ENCODE measurements around the gene DYNLT2B.
"Not testable (repeated sequence)": the region's sequence is repeated elsewhere in the genome, so short reads cannot be mapped to it uniquely, and the experiment has no call there.

The DYNLT2B gene

DNA sequence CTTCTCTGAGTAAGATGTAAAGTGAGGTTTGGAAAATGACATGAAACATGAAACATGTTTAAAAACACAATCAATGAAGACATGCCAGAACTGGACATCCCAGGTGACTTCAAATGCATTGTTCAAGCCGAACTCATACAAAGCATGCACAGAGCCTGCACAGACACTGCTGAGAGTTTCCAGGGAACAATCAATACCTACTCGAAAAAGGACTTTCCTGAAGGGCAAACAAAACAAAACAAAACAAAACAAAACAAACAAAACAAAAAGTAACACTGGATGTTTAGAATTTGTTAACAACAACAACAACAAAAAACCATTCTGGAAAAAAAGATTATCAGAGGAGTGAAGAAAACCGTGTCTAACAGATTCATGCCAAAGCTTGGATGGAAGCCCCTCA, 30.7 kb upstream of the DYNLT2B start:
- H3K4me3 ChIP-seq (ENCODE audit: insufficient read depth, low read depth, low read length): no peak overlapping the region
- WGBS, 2 experiments: 88 to 92% methylated on average over 3 of the region's 3 CpGs
- no peak overlapping the region for H3K27ac ChIP-seq (ENCODE audit: insufficient read depth, low read depth, low read length, poor library complexity, severe bottlenecking)
- no peaks in the 10 kb centered on the region for H3K9me3 ChIP-seq (ENCODE audit: control insufficient read depth, low read length)
- H3K4me1 ChIP-seq (ENCODE audit: control insufficient read depth, insufficient read depth, low read length): no peaks in the 10 kb centered on the region
- H3K27me3 ChIP-seq (ENCODE audit: control insufficient read depth, insufficient read depth, low read length, poor library complexity, severe bottlenecking): no peaks in the 10 kb centered on the region
- peaks cover 13% of the 10 kb centered on the region for H3K36me3 ChIP-seq (ENCODE audit: control insufficient read depth, insufficient read depth, low read length)

- no peak overlapping the region for H3K4me3 ChIP-seq (ENCODE audit: insufficient read depth, low read depth, low read length)
- H3K36me3 ChIP-seq (ENCODE audit: control insufficient read depth, insufficient read depth, low read length): peaks cover 9% of the 10 kb centered on the region
- WGBS, 2 experiments: 93 to 94% methylated on average over 4 of the region's 4 CpGs
Measured at GRCh38 chr3:196344663-196345062, 26.6 kb upstream of the DYNLT2B start.

GRCh38 chr3:196343917-196344316, 25.9 kb upstream of the DYNLT2B start:
- H3K27ac ChIP-seq (ENCODE audit: insufficient read depth, low read depth, low read length, poor library complexity, severe bottlenecking); H3K36me3 ChIP-seq (ENCODE audit: control insufficient read depth, insufficient read depth, low read length); H3K9me3 ChIP-seq (ENCODE audit: control insufficient read depth, low read length); H3K4me3 ChIP-seq (ENCODE audit: insufficient read depth, low read depth, low read length); H3K27me3 ChIP-seq (ENCODE audit: control insufficient read depth, insufficient read depth, low read length, poor library complexity, severe bottlenecking); H3K4me1 ChIP-seq (ENCODE audit: control insufficient read depth, insufficient read depth, low read length): not testable (repeated sequence)
- 94 to 95% methylated on average over 13 of the region's 14 CpGs for WGBS, 2 experiments

More at GRCh38 chr3:196344663-196345062, 26.6 kb upstream of the DYNLT2B start:
- H3K27me3 ChIP-seq (ENCODE audit: control insufficient read depth, insufficient read depth, low read length, poor library complexity, severe bottlenecking): no peaks in the 10 kb centered on the region
- H3K4me1 ChIP-seq (ENCODE audit: control insufficient read depth, insufficient read depth, low read length): no peaks in the 10 kb centered on the region
- no peak overlapping the region for H3K27ac ChIP-seq (ENCODE audit: insufficient read depth, low read depth, low read length, poor library complexity, severe bottlenecking)
- no peaks in the 10 kb centered on the region for H3K9me3 ChIP-seq (ENCODE audit: control insufficient read depth, low read length)

- no peak overlapping the region for H3K4me3 ChIP-seq (ENCODE audit: insufficient read depth, low read depth, low read length)
- no peaks in the 10 kb centered on the region for H3K36me3 ChIP-seq (ENCODE audit: control insufficient read depth, insufficient read depth, low read length)
- H3K27me3 ChIP-seq (ENCODE audit: control insufficient read depth, insufficient read depth, low read length, poor library complexity, severe bottlenecking): no peaks in the 10 kb centered on the region
- 91 to 95% methylated on average over 7 of the region's 7 CpGs for whole genome bisulfite sequencing, 2 experiments
- no peak overlapping the region for H3K27ac ChIP-seq (ENCODE audit: insufficient read depth, low read depth, low read length, poor library complexity, severe bottlenecking)
- no peaks in the 10 kb centered on the region for H3K9me3 ChIP-seq (ENCODE audit: control insufficient read depth, low read length)
- H3K4me1 ChIP-seq (ENCODE audit: control insufficient read depth, insufficient read depth, low read length): no peaks in the 10 kb centered on the region
Measured at GRCh38 chr3:196341137-196341536, 23.1 kb upstream of the DYNLT2B start.

GRCh38 chr3:196340466-196340865, 22.4 kb upstream of the DYNLT2B start:
- no peaks in the 10 kb centered on the region for H3K36me3 ChIP-seq (ENCODE audit: control insufficient read depth, insufficient read depth, low read length)
- no peak overlapping the region for H3K27ac ChIP-seq (ENCODE audit: insufficient read depth, low read depth, low read length, poor library complexity, severe bottlenecking)
- no peak overlapping the region for H3K4me3 ChIP-seq (ENCODE audit: insufficient read depth, low read depth, low read length)
- H3K9me3 ChIP-seq (ENCODE audit: control insufficient read depth, low read length): no peaks in the 10 kb centered on the region
- WGBS, 2 experiments: 93 to 94% methylated on average over 2 of the region's 2 CpGs
- no peaks in the 10 kb centered on the region for H3K27me3 ChIP-seq (ENCODE audit: control insufficient read depth, insufficient read depth, low read length, poor library complexity, severe bottlenecking)
- H3K4me1 ChIP-seq (ENCODE audit: control insufficient read depth, insufficient read depth, low read length): no peaks in the 10 kb centered on the region

- 91 to 92% methylated on average over 21 of the region's 21 CpGs for WGBS, 2 experiments
- H3K4me3 ChIP-seq (ENCODE audit: insufficient read depth, low read depth, low read length): no peak overlapping the region
- H3K27me3 ChIP-seq (ENCODE audit: control insufficient read depth, insufficient read depth, low read length, poor library complexity, severe bottlenecking): no peaks in the 10 kb centered on the region
- H3K4me1 ChIP-seq (ENCODE audit: control insufficient read depth, insufficient read depth, low read length): no peaks in the 10 kb centered on the region
- no peaks in the 10 kb centered on the region for H3K36me3 ChIP-seq (ENCODE audit: control insufficient read depth, insufficient read depth, low read length)
- no peak overlapping the region for H3K27ac ChIP-seq (ENCODE audit: insufficient read depth, low read depth, low read length, poor library complexity, severe bottlenecking)
- H3K9me3 ChIP-seq (ENCODE audit: control insufficient read depth, low read length): no peaks in the 10 kb centered on the region
Measured at GRCh38 chr3:196339493-196340254, 21.6 kb upstream of the DYNLT2B start.

- Histone ChIP-seq H3K36me3 (ENCODE audit: control insufficient read depth, insufficient read depth, low read length) (no peaks in the 10 kb centered on the region), H3K4me3 (ENCODE audit: insufficient read depth, low read depth, low read length) (no peak overlapping the region)
- 90 to 93% methylated on average over 6 of the region's 6 CpGs for WGBS, 2 experiments
Measured at GRCh38 chr3:196339044-196339443, 21.0 kb upstream of the DYNLT2B start.

GRCh38 chr3:196336319-196337145, 18.5 kb upstream of the DYNLT2B start:
- Histone ChIP-seq H3K27me3 (ENCODE audit: control insufficient read depth, insufficient read depth, low read length, poor library complexity, severe bottlenecking) (no peaks in the 10 kb centered on the region), H3K4me1 (ENCODE audit: control insufficient read depth, insufficient read depth, low read length) (no peaks in the 10 kb centered on the region)
- WGBS, 2 experiments: 94% methylated on average over 17 of the region's 17 CpGs

More at GRCh38 chr3:196339044-196339443, 21.0 kb upstream of the DYNLT2B start:
- no peaks in the 10 kb centered on the region for H3K4me1 ChIP-seq (ENCODE audit: control insufficient read depth, insufficient read depth, low read length)
- no peak overlapping the region for H3K27ac ChIP-seq (ENCODE audit: insufficient read depth, low read depth, low read length, poor library complexity, severe bottlenecking)
- H3K9me3 ChIP-seq (ENCODE audit: control insufficient read depth, low read length): no peaks in the 10 kb centered on the region
- H3K27me3 ChIP-seq (ENCODE audit: control insufficient read depth, insufficient read depth, low read length, poor library complexity, severe bottlenecking): no peaks in the 10 kb centered on the region

GRCh38 chr3:196335503-196335948, 17.5 kb upstream of the DYNLT2B start:
- H3K27ac ChIP-seq (ENCODE audit: insufficient read depth, low read depth, low read length, poor library complexity, severe bottlenecking): no peak overlapping the region
- no peaks in the 10 kb centered on the region for H3K4me1 ChIP-seq (ENCODE audit: control insufficient read depth, insufficient read depth, low read length)
- WGBS, 2 experiments: 86% methylated on average over 12 of the region's 12 CpGs
- no peak overlapping the region for H3K4me3 ChIP-seq (ENCODE audit: insufficient read depth, low read depth, low read length)
- no peaks in the 10 kb centered on the region for H3K36me3 ChIP-seq (ENCODE audit: control insufficient read depth, insufficient read depth, low read length)
- H3K9me3 ChIP-seq (ENCODE audit: control insufficient read depth, low read length): no peaks in the 10 kb centered on the region
- no peaks in the 10 kb centered on the region for H3K27me3 ChIP-seq (ENCODE audit: control insufficient read depth, insufficient read depth, low read length, poor library complexity, severe bottlenecking)

More at GRCh38 chr3:196336319-196337145, 18.5 kb upstream of the DYNLT2B start:
- no peaks in the 10 kb centered on the region for H3K36me3 ChIP-seq (ENCODE audit: control insufficient read depth, insufficient read depth, low read length)
- no peak overlapping the region for H3K4me3 ChIP-seq (ENCODE audit: insufficient read depth, low read depth, low read length)
- no peak overlapping the region for H3K27ac ChIP-seq (ENCODE audit: insufficient read depth, low read depth, low read length, poor library complexity, severe bottlenecking)
- no peaks in the 10 kb centered on the region for H3K9me3 ChIP-seq (ENCODE audit: control insufficient read depth, low read length)

DNA sequence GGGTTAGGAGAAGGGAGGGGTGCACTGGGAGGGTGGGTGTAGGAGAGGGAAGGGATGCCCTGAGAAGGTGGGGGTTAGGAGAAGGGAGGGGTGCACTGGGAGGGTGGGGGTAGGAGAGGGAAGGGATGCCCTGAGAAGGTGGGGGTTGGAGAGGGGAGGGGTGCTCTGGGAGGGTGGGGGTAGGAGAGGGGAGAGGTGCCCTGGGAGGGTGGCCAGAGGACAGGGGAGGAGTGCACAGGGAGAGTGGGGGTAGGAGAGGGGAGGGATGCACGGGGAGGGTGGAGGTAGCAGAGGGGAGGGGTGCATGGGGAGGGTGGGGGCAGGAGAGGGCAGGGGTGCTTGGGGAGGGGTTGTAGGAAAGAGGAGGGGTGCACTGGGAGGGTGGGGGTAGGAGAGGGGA, 16.9 kb upstream of the DYNLT2B start:
- H3K36me3 ChIP-seq (ENCODE audit: control insufficient read depth, insufficient read depth, low read length): no peaks in the 10 kb centered on the region
- H3K27me3 ChIP-seq (ENCODE audit: control insufficient read depth, insufficient read depth, low read length, poor library complexity, severe bottlenecking): no peaks in the 10 kb centered on the region
- H3K4me1 ChIP-seq (ENCODE audit: control insufficient read depth, insufficient read depth, low read length): no peaks in the 10 kb centered on the region
- no peak overlapping the region for H3K4me3 ChIP-seq (ENCODE audit: insufficient read depth, low read depth, low read length)
- WGBS, 2 experiments: 78 to 81% methylated on average over 1 of the region's 1 CpG
- H3K27ac ChIP-seq (ENCODE audit: insufficient read depth, low read depth, low read length, poor library complexity, severe bottlenecking): no peak overlapping the region
- H3K9me3 ChIP-seq (ENCODE audit: control insufficient read depth, low read length): no peaks in the 10 kb centered on the region
